OCI-LY1 (cell line): ENCODE measurements around the gene ABCG8.

ENCODE experiments used
- H2AFZ ChIP-seq: fragments of 200-600 bp; sonication (generic), shearing (Covaris generic); 2 replicates; pipeline ENCODE4 v1.6.0; 2014; ENCODE audit warnings: antibody characterized with exemption, mild to moderate bottlenecking, low read length
- H3F3A ChIP-seq: fragments of 200-600 bp; sonication (generic), shearing (Covaris generic); 2 replicates; pipeline ENCODE4 v1.6.0; 2014; ENCODE audit warnings: mild to moderate bottlenecking, antibody characterized with exemption, low read length, moderate library complexity; ENCODE audit not compliant: insufficient read depth
- H3K27ac ChIP-seq: fragments of 200-600 bp; sonication (generic); 2 replicates; pipeline ENCODE4 v1.5.1; 2014; ENCODE audit warnings: low read length, mixed run types, mild to moderate bottlenecking, low read depth; ENCODE audit not compliant: poor library complexity, severe bottlenecking
- H3K27me3 ChIP-seq: fragments of 200-600 bp; sonication (generic); 2 replicates; pipeline ENCODE4 v1.6.0; 2014; ENCODE audit warnings: antibody characterized with exemption, mild to moderate bottlenecking, low read length, moderate library complexity; ENCODE audit not compliant: insufficient read depth
- H3K36me3 ChIP-seq: fragments of 200-600 bp; sonication (generic); 2 replicates; pipeline ENCODE4 v1.6.1; 2014; ENCODE audit warnings: mild to moderate bottlenecking, antibody characterized with exemption, low read length, moderate library complexity, mixed read lengths; ENCODE audit not compliant: insufficient read depth
- H3K4me1 ChIP-seq: fragments of 200-600 bp; sonication (generic); 2 replicates; pipeline ENCODE4 v1.5.1; 2014; ENCODE audit warnings: mild to moderate bottlenecking, low read length, moderate library complexity; ENCODE audit not compliant: insufficient read depth, severe bottlenecking
- H3K4me2 ChIP-seq: fragments of 200-600 bp; sonication (generic), shearing (Covaris generic); 2 replicates; pipeline ENCODE4 v1.6.1; 2014; ENCODE audit warnings: low read length
- H3K4me3 ChIP-seq: fragments of 200-600 bp; sonication (generic); 2 replicates; pipeline ENCODE4 v1.5.1; 2014; ENCODE audit warnings: low read length, low read depth, mild to moderate bottlenecking, mixed read lengths; ENCODE audit not compliant: poor library complexity, severe bottlenecking
- H3K79me2 ChIP-seq: fragments of 200-600 bp; shearing (Covaris generic); 2 replicates; pipeline ENCODE4 v1.6.1; 2016; ENCODE audit warnings: mixed run types, low read length, mixed read lengths; ENCODE audit not compliant: insufficient read depth
- H3K9ac ChIP-seq: fragments of 200-600 bp; sonication (generic), shearing (Covaris generic); 2 replicates; pipeline ENCODE4 v1.6.1; 2014; ENCODE audit warnings: mild to moderate bottlenecking, low read length, mixed read lengths
- H3K9me2 ChIP-seq: fragments of 200-600 bp; sonication (generic), shearing (Covaris generic); 2 replicates; pipeline ENCODE4 v1.6.1; 2014; ENCODE audit warnings: low read depth, mild to moderate bottlenecking, low read length, mixed read lengths
- H3K9me3 ChIP-seq: fragments of 200-600 bp; shearing (Covaris generic); 2 replicates; pipeline ENCODE4 v1.6.1; 2014; ENCODE audit warnings: low read length, mixed read lengths
- H4K20me1 ChIP-seq: fragments of 200-600 bp; sonication (generic), shearing (Covaris generic); 2 replicates; pipeline ENCODE4 v1.6.0; 2016; ENCODE audit warnings: mild to moderate bottlenecking, low read length; ENCODE audit not compliant: insufficient read depth
- EZH2 ChIP-seq: fragments of 200-600 bp; sonication (generic), shearing (Covaris generic); IDR thresholded peaks from 2 replicates; pipeline ENCODE4 v1.8.0; 2017; ENCODE audit warnings: borderline replicate concordance, mixed run types, mild to moderate bottlenecking, antibody characterized with exemption, low read length, moderate library complexity, mixed read lengths
- TF ChIP-seq, protein P1 (sequence below): fragments of 200-600 bp; sonication (generic), shearing (Covaris generic); IDR thresholded peaks from 2 replicates; pipeline ENCODE4 v1.5.1; 2017; ENCODE audit warnings: mild to moderate bottlenecking, antibody characterized with exemption, low read length, moderate library complexity, mixed read lengths

ABCG8 gene

GRCh38 chr2:43826305-43827250 lies 12.2 kb upstream of the ABCG8 start:
- no peaks in the 10 kb centered on the region for H3K4me1 ChIP-seq
- no peak overlapping the region for H3K4me2 ChIP-seq
- no peak overlapping the region for H3K9ac ChIP-seq
- H3F3A ChIP-seq, result no peaks in the 10 kb centered on the region
- no peak overlapping the region for H2AFZ ChIP-seq
- no peaks in the 10 kb centered on the region for H3K27me3 ChIP-seq
- no peaks in the 10 kb centered on the region for H3K9me2 ChIP-seq
- H3K36me3 ChIP-seq, result no peaks in the 10 kb centered on the region
- TF ChIP-seq EZH2, result no peak
- TF ChIP-seq, protein P1, sequence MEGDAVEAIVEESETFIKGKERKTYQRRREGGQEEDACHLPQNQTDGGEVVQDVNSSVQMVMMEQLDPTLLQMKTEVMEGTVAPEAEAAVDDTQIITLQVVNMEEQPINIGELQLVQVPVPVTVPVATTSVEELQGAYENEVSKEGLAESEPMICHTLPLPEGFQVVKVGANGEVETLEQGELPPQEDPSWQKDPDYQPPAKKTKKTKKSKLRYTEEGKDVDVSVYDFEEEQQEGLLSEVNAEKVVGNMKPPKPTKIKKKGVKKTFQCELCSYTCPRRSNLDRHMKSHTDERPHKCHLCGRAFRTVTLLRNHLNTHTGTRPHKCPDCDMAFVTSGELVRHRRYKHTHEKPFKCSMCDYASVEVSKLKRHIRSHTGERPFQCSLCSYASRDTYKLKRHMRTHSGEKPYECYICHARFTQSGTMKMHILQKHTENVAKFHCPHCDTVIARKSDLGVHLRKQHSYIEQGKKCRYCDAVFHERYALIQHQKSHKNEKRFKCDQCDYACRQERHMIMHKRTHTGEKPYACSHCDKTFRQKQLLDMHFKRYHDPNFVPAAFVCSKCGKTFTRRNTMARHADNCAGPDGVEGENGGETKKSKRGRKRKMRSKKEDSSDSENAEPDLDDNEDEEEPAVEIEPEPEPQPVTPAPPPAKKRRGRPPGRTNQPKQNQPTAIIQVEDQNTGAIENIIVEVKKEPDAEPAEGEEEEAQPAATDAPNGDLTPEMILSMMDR, result no peak
- H3K4me3 ChIP-seq, result no peak overlapping the region
- H4K20me1 ChIP-seq, result no peaks in the 10 kb centered on the region
- H3K27ac ChIP-seq, result no peak overlapping the region
- H3K9me3 ChIP-seq, result no peaks in the 10 kb centered on the region
- no peaks in the 10 kb centered on the region for H3K79me2 ChIP-seq

- no peak for TF ChIP-seq EZH2
- TF ChIP-seq, protein P1, result no peak
- H2AFZ ChIP-seq, result no peak overlapping the region
- no peaks in the 10 kb centered on the region; the same call in 1 of the 2 replicates for H3K27me3 ChIP-seq
- H3F3A ChIP-seq, result no peaks in the 10 kb centered on the region
- H3K9me2 ChIP-seq, result no peaks in the 10 kb centered on the region
- no peaks in the 10 kb centered on the region for H3K4me1 ChIP-seq
- H3K4me3 ChIP-seq, result no peak overlapping the region
- no peak overlapping the region for H3K4me2 ChIP-seq
- H3K36me3 ChIP-seq, result no peaks in the 10 kb centered on the region
- no peak overlapping the region for H3K27ac ChIP-seq
- H3K9ac ChIP-seq, result no peak overlapping the region
- H4K20me1 ChIP-seq, result no peaks in the 10 kb centered on the region
- H3K79me2 ChIP-seq, result no peaks in the 10 kb centered on the region
- H3K9me3 ChIP-seq, result no peaks in the 10 kb centered on the region
Measured at GRCh38 chr2:43831543-43832294, 7.1 kb upstream of the ABCG8 start.

DNA sequence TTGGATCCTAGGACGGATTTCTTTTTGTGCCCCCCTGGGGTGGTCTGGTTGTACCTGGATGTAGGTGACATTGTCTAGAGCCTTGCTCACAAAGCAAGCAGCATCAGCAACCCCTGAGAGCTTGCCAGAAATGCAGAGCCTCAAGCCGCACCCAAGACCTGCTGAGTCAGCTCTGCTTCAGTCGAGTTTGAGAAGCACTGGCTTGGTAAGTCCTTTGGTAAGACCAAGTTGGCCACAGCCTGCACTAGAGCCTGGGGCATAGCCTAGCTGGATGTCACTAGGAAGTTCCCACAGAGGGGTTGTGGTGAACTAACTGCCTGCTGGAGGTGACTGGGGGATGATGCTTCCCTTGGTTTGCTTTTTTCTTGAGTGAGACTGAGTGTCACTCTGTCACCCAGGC lies 6.3 kb upstream of the ABCG8 start:
- Histone ChIP-seq H3K9me3 (no peaks in the 10 kb centered on the region), H3K4me3 (no peak overlapping the region), H2AFZ (no peak overlapping the region), H3K9ac (no peak overlapping the region), H3K36me3 (no peaks in the 10 kb centered on the region), H3K4me1 (no peaks in the 10 kb centered on the region), H3K4me2 (no peak overlapping the region), H4K20me1 (no peaks in the 10 kb centered on the region), H3K27me3 (no peaks in the 10 kb centered on the region; the same call in 1 of the 2 replicates), H3K27ac (no peak overlapping the region), H3K79me2 (no peaks in the 10 kb centered on the region), H3F3A (no peaks in the 10 kb centered on the region), H3K9me2 (no peaks in the 10 kb centered on the region)
- TF ChIP-seq, protein P1, result no peak
- TF ChIP-seq EZH2, result no peak
